GM21528 (cell line): ENCODE results near the gene MARVELD3.
"Not testable (repeated sequence)": the region's sequence is repeated elsewhere in the genome, so short reads cannot be mapped to it uniquely, and the experiment has no call there.

Source experiments
- ATAC-seq: cut with Tn5 transposase; IDR thresholded peaks from one replicate; pipeline ENCODE4 v1.9.1; 2021; ENCODE audit warnings: mild to moderate bottlenecking, moderate library complexity; ENCODE audit not compliant: unreplicated experiment, low FRiP score

Gene MARVELD3

GRCh38 chr16:71626018-71626857, at the start of gene MARVELD3:
Gene MARVELD3, plus strand, starts transcription at chr16:71626184. Its CDS starts 46 bp downstream, at chr16:71626230.
- ATAC-seq, result no peak

- no peak for ATAC-seq
These were observed 49.0 kb upstream of the MARVELD3 start, which contains the start of gene TAT for GRCh38 chr16:71576971-71577370. Gene TAT, minus strand, starts transcription at chr16:71577092. Its CDS starts 677 bp downstream, at chr16:71576415.

DNA sequence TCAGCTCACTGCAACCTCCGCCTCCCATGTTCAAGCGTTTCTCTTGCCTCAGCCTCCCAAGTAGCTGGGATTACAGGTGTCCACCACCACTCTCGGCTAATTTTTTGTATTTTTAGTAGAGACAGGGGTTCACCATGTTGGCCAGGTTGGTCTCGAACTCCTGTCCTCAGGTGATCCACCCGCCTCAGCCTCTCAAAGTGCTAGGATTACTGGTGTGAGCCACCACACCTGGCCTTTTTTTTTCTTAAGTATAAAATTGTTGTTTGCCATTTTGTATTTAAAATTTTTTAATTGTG, 43.5 kb upstream of the MARVELD3 start:
- not testable (repeated sequence) for ATAC-seq

- ATAC-seq, result no peak
These were observed 41.3 kb upstream of the MARVELD3 start for GRCh38 chr16:71584543-71585317.

DNA sequence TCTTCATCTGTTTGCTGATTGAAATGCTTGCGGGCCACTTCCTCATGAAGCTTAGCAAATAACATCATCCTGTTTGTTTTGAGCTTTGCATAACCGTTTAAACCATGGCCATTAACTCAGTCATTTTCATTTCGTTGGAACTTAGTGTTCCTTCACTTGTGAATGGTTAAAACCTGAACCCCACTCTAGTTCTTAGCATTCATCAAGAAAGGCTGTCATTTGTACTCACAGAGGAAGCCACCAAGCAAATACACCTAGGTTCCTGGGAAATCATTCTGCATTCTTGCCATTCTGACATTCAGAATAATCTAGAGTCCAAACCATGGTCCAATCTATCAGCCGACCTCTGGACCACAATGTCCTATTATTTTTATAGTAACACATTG, 40.7 kb upstream of the MARVELD3 start:
- ATAC-seq, result no peak

DNA sequence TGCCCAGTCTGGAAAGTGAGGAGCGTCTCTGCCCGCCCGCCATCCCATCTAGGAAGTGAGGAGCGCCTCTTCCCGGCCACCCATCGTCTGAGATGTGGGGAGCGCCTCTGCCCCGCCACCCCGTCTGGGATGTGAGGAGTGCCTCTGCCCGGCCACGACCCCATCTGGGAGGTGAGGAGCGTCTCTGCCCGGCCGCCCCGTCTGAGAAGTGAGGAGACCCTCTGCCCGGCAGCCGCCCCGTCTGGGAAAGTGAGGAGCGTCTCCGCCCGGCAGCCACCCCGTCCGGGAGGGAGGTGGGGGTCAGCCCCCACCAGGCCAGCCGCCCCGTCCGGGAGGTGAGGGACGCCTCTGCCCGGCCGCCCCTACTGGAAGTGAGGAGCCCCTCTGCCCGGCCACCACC, 36.6 kb upstream of the MARVELD3 start:
- not testable (repeated sequence) for ATAC-seq

GRCh38 chr16:71590071-71590470, 35.9 kb upstream of the MARVELD3 start:
- ATAC-seq, result not testable (repeated sequence)

GRCh38 chr16:71590584-71590983, 35.4 kb upstream of the MARVELD3 start:
- no peak for ATAC-seq

DNA sequence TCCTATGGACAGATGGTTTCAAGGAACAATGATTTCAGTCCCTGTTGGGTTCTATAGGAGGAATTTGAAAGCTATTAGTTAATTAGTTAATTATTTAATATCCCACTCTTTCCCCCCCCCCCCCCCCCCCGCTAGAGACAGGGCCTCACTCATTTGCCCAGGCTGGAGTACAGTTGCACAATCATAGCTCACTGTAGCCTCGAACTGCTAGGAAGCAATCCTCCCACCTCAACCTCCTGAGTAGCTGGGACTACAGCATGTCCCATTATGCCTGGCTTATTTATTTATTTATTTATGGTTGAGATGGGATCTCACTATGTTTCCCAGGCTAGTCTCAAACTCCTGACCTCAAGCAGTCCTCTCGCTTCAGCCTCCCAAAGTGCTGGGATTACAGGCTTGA, 34.1 kb upstream of the MARVELD3 start:
- no peak for ATAC-seq

DNA sequence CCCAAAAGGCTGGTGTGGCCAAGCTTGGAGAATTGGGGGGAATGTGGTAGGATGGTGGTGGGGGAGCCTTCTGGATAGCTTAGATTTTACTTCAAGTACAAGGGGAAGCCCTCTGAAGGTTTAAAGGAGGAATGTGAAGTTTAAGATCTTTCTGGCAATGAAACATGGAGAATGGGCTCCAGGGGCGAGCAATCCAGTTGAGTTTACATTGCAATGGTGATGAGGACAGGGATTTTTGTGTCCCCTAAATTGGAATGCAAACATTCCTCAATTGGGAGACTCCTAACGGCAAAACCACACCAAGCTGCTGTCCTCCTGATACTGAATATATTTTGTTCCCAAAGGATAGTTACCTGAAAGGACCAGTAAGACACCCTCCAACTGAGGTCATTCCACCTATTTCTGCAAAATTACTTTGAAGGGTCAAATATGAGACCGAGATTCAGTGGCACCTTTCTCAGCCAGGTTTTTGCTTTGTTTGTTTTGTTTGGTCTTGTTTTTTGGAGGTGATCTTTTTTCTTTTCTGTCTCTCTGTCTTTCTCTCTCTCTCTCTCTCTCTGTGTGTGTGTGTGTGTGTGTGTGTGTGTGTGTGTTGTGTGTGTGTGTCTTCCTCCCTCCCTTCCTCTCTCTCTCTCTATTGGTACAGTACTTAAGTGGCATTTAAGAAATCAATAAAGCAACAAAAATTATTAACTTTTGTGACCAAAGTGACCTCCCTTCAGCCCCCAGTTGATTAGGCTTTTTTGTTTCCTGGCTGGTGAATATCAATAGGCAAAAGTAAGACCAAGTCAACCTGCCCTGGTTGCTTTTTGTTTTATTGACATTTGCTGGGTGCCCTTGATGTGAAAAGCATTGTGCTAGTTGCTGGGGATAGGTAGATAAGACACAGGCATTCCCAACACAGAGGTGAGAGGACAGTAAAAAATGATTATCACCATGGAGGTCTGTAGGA, 32.7 kb upstream of the MARVELD3 start:
- no peak for ATAC-seq

DNA sequence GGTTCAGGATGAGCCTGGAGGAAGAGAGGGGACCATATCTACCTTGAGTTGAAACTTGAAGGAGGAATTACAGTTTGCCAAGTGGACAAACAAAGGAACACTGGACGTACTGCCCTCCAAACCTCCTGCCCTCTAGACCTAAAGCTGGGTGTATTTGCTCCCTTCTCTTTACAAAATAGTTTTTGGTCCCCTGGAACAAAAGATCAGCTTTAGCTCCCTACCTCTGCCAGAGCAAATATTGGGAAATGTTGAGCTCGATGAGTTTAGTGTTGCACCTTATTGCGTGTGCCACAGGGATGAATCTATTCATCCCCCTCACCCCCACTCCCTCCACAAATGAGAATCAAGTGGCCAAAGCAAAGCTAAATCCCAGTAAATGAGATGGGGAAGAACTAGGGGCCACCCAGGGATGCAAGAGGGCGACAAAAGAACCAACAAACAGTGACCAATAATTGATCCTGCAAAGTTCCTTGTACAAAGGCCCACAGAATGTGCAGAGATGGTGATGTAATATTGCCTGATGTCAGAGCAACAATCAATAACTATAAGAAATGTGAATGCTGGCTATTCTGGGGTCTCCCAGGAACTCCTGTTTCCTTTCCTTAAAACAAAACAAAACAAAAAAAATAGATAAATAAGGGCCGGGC, 31.9 kb upstream of the MARVELD3 start:
- no peak for ATAC-seq

DNA sequence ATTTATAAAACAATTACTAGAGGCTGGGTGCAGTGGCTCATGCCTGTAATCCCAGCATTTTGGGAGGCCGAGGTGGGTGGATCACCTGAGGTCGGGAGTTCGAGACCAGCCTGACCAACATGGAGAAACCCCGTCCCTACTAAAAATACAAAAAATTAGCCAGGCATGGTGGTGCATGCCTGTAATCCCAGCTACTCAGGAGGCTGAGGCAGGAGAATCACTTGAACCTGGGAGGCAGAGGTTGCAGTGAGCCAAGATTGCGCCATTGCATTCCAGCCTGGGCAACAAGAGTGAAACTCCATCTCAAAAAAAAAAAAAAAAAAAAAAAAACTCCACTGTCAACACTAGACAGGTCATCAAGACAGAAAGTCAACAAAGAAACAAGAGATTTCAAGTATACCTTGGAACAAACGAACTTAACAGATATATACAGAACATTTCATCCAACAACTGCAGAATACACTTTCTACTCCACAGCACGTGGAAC, 30.6 kb upstream of the MARVELD3 start:
- not testable (repeated sequence) for ATAC-seq

- not testable (repeated sequence) for ATAC-seq
These were observed 27.6 kb upstream of the MARVELD3 start for GRCh38 chr16:71598426-71598825.

DNA sequence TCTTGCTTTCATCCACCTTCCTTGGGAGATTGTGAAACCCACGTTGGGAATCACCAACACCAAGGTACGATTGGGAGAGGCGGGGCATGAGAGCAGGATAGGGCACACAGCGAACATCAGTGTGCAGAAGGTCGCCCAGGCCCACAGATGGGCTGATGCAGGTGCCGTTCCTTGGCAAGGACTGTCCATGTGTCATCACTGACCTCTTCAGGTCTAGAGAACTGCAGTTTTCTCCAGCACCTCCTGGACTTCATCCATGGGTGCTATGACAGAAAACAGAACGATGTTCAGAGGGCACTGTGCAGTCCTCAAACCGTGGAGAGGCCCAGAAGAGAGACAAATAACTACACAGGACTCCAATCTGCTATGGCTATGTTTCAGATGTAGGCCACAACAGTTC, 25.2 kb upstream of the MARVELD3 start:
- no peak for ATAC-seq

- ATAC-seq, result no peak
These were observed 16.9 kb upstream of the MARVELD3 start for GRCh38 chr16:71609066-71609465.

DNA sequence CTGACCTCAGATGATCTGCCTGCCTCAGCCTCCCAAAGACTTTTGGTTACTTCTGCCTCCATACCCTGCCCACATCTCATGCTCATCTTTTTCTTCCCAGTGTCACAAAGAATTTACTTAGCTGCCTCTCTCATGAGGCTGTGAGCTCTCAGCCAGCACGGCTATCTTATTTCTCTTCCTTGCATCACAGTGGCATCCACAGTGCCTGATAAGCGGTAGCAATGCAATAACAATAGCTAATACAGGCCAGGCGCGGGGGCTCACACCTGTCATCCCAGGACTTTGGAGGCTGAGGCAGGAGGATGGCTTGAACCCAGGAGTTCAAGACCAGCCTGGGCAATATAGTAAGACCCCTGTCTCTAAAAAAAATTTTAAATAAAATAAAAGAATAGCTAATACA, 15.5 kb upstream of the MARVELD3 start:
- ATAC-seq, result no peak

- no peak for ATAC-seq
These were observed 14.8 kb upstream of the MARVELD3 start for GRCh38 chr16:71610936-71611871.

DNA sequence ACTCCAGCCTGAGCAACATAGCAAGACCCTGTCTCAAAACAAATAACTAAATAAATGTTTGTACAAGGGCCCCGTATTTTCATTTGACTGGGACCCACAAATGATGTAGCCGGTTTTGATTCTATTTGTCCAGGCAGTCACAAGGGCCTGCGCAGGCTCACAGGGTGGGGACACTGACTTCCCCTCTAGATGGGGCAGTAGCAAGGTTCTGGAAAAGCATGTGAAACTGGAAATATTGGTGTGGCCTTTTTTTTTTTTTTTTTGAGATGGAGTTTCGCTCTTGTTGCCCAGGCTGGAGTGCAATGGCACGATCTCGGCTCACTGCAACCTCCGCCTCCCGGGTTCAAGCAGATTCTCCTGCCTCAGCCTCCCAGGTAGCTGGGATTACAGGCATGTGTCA, 11.0 kb upstream of the MARVELD3 start:
- not testable (repeated sequence) for ATAC-seq

DNA sequence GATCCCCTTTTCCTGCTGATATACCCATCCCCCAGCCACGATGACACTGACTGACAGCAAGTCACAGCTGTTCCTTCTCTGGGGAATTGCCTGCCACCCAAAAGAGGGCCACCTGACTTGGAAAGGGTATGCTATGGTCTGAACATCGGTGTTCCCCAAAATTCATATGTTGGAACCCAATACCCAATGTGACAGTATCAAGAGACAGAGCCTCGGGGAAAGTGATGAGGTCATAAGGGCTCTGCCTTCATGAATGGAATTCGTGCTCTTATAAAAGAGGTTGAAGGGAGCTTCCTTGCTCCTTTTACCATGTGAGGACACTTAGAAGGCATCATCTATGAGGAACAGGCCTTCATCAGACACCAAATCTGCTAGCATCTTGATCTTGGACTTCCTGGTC, 7.6 kb upstream of the MARVELD3 start:
- ATAC-seq, result no peak
